ENCODE measurements around the gene TIMM10.

TIMM10 gene

GRCh38 chr11:57515332-57516060 lies 15.1 kb downstream of the TIMM10 start, which contains the start of gene SLC43A1:
SLC43A1 (minus strand) TSS chr11:57515702; CDS start chr11:57514111, 1,591 bp downstream.
- in situ Hi-C loops (cut with MboI; ENCODE audit: low pct_unique_long_range_greater_than_20kb, low sequenced_read_pairs, unreplicated experiment) = loop anchor here (25.0 kb wide), 1 partner anchor 153 kb away; no protein-coding TSS in a partner anchor
- DNase-seq (ENCODE audit: low spot score) = peak; percentile 70
- TF ChIP-seq CTCF (IDR thresholded peaks at IDR 0.05; ENCODE audit: extremely low read depth, insufficient read depth, missing control alignments) = no peak

GRCh38 chr11:57514538-57515331 lies 15.8 kb downstream of the TIMM10 start:
- in situ Hi-C loops (cut with MboI; ENCODE audit: low pct_unique_long_range_greater_than_20kb, low sequenced_read_pairs, unreplicated experiment) = loop anchor here (25.0 kb wide), 1 partner anchor 152 kb away; no protein-coding TSS in a partner anchor
- peak; percentile 72 for DNase-seq (ENCODE audit: low spot score)
- TF ChIP-seq CTCF (IDR thresholded peaks at IDR 0.05; ENCODE audit: extremely low read depth, insufficient read depth, missing control alignments) = no peak

DNA sequence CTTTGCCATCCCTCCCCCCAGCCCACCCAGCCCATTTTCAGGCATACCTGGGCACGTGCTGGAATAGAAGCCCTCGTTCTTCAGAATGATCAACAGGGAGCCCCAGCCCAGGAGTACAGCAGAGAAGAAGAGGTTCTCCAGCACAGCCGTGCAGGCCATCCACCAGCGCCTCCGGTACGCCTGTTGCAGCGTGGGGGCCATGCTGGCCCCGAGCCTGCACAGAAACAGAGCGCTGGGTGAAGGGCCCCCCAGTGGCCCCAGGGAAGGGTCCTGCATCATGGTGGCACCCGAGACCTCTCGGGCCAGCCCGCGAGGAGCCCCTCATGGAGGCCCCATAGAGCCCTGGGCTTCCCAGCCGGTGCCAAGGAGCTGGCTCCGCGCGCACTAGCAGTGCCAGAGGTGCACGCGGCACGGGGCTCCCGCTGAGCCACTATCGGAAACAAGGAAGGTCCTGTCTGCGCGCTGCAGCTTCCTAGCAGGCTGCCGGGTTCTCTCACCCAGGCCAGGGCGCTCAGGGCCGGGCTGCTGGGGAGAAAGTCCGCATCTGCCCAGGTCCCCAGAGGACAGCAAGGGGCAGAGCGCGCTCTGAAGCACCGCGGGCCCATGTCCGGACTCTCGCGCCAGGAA lies 16.5 kb downstream of the TIMM10 start:
- in situ Hi-C loops (cut with MboI; ENCODE audit: low pct_unique_long_range_greater_than_20kb, low sequenced_read_pairs, unreplicated experiment) = loop anchor here (25.0 kb wide), 1 partner anchor 152 kb away; no protein-coding TSS in a partner anchor
- DNase-seq (ENCODE audit: low spot score) = peak; percentile 58
- no peak for TF ChIP-seq CTCF (IDR thresholded peaks at IDR 0.05; ENCODE audit: extremely low read depth, insufficient read depth, missing control alignments)

DNA sequence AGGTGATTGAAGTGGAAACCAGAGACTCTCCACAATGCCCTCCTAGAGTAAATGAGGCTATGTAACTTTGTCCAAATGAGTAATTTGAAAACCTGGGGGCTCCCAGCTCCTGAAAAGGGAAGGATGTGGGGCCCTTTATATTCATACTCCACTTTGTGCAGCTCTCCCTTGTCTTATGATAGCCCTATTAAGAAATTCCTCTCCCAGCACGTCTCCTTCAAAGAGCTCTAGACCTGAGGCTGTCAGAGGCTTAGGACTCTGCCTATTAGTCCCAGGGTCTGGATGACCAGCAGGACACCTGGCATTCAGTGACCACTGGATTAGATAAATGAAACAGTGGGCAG lies 17.1 kb downstream of the TIMM10 start:
- no peak for TF ChIP-seq CTCF (IDR thresholded peaks at IDR 0.05; ENCODE audit: extremely low read depth, insufficient read depth, missing control alignments)
- in situ Hi-C loops (cut with MboI; ENCODE audit: low pct_unique_long_range_greater_than_20kb, low sequenced_read_pairs, unreplicated experiment) = loop anchor here (25.0 kb wide), 1 partner anchor 151 kb away; no protein-coding TSS in a partner anchor
- no peak for DNase-seq (ENCODE audit: low spot score)

- TF ChIP-seq CTCF (IDR thresholded peaks at IDR 0.05; ENCODE audit: extremely low read depth, insufficient read depth, missing control alignments) = no peak
- in situ Hi-C loops (cut with MboI; ENCODE audit: low pct_unique_long_range_greater_than_20kb, low sequenced_read_pairs, unreplicated experiment) = loop anchor here (25.0 kb wide), 1 partner anchor 151 kb away; no protein-coding TSS in a partner anchor
Observed at GRCh38 chr11:57512646-57513451, 17.7 kb downstream of the TIMM10 start.

More at GRCh38 chr11:57512646-57513451, 17.7 kb downstream of the TIMM10 start:
- DNase-seq (ENCODE audit: low spot score) = peak; percentile 7

All from GM13977 (cell line).